Measurements from ENCODE around the gene DAPL1.

DAPL1 gene

DNA sequence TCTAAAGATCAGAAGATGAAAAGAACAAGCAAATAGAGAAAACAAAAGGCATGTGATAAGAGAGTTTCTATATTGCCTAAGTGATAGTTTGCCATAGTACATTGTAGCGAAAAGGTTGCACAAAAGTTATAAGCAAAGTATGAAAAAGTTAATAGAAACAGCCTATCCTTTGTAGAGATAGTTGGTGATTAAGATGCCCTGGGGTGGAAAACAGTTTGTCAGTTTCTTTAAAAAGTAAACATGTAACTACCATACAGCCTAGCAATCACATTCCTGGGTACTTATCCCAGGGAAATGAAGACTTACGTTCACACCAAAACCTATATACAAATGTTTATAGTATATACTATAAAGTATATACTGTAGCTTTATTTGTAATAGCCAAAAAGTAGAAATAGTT, 16.9 kb upstream of the DAPL1 start:
- no peak for DNase-seq

DNA sequence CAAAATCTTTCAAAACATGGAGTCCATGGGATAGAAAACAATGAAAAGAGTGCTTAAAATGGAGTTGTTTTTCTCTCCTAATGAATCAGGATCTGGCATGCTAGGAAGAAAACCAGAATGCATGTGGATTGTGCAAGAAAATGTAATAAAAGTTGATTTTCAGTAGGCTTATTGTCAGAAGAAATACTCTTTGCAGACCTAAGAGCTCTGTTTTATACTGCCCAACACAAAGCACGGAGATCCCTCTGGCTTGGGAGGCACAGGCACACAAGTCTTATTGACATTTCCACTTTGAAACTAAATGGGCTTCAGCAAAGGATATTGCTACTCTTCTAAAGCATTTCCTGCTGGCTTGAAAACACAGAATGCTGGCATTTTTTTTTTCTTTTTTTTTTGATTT, 15.5 kb upstream of the DAPL1 start:
- no peak for DNase-seq

DNA sequence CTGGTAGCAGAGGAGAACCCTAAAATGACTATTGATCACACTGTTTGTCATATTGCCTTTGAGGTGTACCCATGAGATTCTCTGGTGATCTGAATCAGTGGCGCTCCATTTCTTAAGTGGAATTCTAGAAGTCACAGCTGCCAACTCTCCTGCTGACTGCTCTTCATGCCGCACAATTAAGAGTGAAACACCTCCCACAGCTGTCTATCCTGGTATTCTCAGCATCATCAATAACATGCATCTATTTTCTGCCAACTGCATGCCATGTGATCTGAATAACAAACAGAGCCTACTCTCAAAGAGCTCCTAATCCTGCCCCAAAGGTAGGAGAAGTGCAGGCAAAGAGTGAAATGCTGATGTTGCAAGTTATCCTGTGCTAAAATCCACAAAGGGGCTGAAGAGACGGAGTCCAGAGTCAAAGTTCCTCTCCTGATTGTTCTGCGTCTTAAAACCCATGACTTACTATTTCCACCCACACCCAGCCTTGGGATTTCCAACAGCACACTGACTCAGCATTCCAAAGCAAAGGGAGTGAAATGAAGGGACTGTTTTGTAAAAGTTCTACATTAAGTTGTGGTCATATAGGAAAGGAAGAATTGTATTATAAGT, 13.7 kb upstream of the DAPL1 start:
- no peak for DNase-seq

DNA sequence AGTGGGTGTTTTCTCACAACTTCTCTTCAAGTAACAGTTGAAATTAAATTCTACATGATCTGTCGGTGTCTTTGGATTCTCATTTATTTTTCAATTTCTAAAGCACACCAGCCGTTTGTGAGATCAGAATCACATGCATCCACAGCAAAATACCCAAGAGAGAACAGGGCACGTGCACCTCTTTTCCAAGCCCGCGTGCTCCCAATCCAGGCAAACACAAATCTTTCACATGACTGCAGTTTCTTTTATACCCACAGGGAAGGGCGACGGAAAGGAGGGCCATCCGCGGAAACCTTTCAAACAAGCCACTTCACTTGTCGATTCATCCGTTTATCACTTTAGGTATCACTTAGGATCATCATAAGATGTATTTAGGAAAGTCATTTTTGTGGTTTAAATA, 13.0 kb upstream of the DAPL1 start:
- no peak for DNase-seq

DNA sequence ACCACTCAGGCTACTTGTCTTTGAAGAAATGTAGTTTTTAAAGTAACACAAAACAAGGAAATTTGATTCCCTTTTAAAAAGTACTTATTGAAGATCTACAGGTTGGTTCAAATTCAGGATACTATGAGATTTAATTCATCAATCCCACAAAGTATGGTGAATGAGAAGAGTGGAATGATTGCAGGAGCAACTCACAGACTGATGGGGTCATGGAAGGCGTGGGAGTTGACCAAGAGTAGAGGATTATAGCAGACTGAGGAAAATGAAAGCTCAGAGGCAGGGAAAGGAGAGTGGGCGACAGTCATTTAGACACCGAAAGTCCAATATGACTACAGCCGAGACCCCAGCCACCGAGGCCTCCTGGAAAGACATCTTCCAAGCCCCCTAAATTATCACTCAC, 12.5 kb upstream of the DAPL1 start:
- DNase-seq = no peak

DNA sequence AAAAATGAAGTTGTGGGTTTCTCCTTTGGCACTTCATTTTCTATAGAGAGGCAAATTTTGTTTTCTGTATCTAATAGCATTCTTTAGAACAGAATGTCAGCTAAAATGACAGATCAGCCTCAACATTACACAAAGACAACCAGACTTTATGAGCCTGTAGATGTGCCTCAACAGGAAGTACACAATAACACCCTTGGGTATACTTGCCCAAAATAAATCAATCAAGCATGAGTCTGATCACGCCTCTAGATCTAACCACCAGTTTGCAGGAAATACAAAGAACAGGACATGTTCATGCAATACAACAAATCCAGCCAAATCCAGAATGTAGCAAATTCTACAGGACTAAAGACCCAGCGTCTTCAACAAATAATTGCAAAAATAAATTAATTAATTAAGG, 11.2 kb upstream of the DAPL1 start:
- DNase-seq = no peak

DNA sequence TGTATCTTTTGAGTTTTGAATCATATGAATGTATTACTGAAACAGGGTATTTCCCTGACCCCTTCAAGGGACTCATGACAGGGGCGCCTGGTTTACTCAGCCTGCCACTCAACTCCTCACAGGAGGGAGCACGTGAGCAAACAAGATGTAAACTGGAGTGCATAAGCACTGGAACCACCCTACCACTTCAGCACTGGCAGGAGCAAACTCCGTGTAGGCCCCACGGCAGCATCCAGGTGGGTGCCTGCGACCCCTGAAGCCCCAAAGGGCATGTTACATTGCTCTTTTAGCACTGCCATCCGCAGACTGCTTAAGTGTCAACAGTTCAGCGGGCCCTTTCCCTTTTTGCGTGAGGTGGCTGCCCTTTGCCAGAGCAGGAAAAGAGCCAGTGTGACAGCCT, 8.2 kb upstream of the DAPL1 start:
- no peak for DNase-seq

DNA sequence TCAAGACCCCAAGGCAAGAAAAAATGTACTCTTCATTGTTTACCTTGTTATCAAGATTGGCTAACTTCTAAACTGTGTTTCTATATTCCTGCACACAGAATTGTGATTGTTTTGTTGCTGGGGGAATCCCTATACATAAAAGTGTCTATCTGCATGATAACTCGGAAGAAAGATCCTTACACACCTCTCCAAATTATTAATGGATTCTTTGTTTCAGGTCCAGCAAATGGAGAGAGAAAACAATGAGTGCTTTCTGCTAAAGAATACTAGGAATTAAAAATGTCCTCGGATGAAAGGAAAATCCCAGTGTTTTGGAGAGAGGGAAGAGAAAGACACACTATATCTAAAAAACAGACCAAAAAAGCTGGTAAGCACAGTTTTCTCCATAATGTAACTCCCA, 6.2 kb upstream of the DAPL1 start:
- DNase-seq = no peak

DNA sequence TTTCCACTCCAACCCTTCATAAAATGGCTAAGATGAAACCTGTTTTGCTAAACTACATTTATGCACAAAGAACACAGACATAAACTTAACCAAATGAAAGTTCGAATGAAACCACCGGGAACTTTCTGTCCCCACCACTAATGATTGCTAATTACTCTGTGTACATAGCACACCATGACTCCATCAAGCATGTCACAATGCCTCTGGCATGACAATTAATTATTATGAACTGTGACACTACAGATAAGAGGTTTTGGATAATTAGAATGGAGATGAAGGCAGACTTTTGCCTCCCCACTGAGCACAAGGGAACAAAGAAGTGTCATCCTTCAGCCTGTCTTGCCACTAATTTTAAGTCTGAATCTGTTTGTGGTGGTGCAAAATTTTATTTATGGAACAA, 1.5 kb downstream of the DAPL1 start:
- no peak for DNase-seq

DNA sequence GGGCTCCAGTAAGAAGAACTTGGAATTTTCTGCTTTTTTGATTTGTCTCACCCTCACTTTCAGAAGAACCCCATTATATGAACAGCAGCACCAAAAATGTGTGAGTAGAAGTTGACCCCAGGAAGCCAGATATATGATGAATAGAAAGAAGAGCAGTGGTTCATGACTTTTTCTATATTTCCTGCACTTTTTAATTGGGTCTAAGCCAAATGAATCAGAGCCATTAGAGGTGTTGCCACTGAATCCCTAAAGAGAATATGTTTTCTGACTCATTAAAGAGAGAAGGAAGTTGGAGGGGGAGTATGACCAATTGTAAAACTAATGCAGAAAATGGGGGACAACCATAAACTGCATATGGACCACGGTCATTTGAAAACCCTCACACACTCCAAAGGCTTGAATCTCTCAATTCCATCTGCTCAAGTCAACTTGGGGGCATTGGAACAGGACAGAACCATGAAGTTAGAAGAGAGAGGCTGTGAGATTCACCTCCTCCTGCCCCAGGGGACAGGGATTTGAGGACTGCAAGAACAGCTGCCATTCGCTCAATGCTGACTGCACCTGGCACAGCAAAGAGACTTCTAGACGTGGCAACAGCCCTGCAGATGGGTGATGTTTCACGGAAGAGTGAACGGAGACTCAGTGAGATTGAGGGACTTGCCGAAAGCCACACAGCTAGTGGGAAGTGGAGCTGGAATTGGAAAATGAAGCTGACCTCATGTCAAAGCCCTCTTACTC, 3.0 kb downstream of the DAPL1 start:
- no peak for DNase-seq

DNA sequence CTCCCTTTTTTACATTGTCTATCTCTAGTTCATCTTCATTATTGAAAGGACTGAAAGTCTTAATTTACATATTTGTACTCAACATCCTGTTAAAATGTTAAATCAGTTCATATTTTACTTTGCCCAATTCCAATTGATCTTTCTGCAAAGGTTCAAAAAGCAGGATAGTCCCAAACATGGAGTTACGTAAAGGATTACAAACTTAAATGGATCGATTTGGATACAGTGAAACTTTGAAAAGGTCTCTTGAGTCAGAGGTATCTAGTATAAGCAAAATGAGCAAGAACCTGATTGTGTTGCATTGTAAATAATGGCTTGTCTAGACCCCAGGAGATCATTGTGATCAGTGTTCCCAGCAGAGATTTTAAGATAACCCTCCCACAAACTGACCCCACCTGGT, 4.1 kb downstream of the DAPL1 start:
- DNase-seq = no peak

DNA sequence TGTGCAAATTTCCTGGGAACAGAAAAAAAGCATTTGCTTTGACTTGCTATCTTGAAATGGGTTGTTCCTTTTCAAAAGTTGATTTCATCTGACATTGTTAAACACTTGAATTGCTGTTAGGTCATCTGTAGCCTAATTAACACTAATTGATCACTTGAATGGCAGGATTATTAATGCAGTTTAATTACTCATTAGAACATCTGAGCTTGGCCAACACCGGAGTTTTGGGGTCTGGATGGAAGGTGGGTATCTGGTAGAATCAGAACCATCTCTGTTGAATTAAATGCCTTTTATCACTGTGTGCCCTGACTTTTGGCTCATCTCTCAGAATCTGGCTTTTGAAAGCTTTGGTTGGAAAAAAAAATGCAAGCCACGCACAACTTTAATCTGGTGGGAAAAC, 8.4 kb downstream of the DAPL1 start:
- DNase-seq = no peak

DNA sequence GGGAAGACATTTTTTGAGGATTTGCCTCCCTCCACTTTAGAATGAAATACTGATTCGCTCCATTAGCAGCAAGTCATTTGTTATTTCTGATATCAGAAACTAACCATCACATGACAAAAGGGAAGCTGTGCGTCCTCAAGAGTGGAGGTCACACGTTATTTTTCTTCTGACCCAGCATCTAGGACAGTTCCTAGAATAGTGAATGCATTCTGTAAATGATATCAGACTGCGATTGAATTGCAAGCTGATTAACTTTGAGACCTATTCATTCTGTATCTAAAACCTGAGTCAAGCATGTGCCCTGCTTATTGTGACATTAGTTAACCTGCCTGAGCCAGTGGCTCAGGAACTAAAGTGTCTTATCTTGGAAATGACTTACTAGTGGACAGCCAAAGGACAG, 10.1 kb downstream of the DAPL1 start:
- no peak for DNase-seq

DNA sequence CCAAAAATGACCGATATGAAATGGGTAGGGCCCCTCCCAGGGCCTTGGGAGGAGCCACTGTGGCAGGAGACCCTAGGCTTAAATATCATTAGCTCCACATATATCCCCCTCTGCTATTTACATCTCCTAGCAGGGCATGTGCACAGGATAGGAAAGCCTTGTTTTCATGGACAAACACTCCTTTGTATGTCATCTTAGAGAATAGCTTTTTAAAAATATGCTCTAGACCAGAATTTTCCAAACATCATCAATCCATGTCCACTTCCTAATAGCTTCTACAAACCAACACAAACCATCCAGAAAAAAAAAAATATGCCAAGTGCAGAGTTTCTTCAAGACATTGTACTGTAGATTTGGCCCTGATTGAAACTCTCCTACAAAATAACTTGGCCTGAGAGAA, 10.8 kb downstream of the DAPL1 start:
- no peak for DNase-seq

DNA sequence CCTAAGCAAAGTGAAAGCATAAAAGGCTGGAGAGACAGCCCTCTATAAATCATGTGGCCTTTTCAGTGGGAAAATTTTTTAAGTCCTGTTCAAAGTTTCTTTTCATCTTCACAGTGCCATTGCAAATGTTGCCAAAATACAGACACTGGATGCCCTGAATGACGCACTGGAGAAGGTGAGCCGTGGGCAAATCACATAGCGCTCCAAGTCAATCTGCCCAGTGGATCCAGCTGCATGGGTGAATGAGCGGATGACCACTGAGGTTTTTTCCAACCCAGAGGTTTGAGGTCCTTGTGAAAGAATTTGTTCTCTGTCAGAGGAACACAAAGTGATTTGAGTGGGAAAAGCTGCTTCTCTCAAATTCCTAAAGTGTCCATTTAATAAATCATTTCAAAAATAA, 11.8 kb downstream of the DAPL1 start:
- DNase-seq = no peak

DNA sequence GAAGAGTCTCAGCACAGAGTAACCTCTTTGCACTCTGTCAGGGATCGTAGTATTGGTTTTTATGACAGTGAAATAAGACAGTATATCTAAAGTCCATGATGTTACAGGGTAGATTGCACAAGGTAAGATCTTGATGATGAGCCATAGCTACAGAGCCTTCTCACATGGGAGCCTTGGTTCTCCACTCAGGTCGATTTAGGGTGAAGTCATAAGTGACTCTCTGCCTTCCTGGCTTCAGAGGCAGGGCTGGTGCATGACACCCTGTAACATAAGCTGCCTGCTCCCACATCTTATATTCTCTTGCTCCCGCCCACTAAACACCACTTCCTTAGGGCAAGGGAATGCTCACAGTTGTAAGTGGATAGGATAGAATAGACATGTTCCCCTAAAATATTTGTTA, 13.3 kb downstream of the DAPL1 start:
- no peak for DNase-seq

DNA sequence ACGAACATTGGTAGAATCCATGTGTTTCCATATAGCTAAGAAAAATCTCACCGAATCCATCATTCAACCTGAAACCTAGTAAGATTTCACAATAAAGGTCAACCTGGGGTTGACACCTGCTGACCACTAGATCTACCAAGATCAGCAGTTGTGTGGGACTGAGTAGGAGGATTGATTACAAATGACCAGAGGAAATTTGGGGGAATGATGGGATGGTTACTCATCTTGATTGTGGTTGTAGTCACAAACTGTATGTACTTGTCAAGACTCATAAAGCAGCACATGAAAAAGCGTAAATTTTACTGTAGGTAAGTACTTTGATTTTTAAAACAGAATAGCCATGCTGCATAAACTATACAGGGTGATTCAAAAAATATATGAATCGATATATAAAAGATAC, 14.7 kb downstream of the DAPL1 start:
- no peak for DNase-seq

DNA sequence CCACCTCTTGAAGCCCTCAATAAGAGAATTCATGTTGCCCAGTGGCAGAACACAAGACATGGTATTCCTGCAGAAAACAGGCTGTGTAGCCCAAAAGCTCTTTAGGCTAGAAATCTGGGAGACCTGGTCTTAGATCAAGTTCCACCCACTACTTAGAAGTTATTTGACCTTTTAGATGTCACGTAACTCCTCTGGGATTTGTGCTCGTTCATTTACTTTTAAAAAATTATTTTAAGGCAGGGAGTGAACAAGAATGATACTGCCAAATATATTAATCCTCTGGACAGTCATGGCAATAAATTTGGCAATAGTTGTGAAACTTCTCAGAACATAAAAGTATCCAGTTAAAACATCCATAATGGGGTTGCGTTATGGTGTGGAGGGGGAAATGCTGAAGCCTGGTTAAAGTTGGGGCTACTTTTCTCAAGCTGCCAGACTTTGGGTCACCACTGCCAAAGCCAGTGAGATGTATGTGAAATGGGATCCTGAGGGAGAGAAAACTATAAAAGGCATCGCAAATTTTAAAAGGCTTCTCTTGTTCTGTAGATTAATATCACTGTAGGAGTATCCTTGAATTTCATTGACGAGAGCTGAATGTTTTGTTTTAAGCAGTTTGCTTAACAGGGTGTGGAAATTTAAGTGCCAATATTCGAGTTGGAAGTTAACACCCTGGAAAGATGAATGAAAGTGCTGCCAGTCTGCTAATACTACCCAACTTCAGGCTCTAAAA, 15.8 kb downstream of the DAPL1 start:
- DNase-seq = no peak

DNA sequence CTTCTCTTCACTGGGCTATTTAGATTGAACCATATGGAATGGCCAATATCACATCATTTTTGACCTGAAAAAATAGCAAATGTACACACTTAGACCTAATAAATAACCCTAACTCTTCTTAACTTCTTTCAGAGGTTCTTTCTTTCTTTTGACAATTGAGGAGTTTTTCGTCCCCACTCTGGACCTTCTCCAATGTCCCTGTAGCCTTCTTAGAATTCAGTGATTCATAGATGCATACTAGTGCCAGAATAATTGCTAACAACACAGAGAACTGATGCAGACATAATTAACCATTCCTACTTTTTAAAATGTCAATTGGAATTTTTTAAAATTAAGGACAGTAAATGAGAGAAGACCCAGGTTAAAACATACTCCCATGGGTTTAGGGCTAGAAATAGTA, 20.0 kb downstream of the DAPL1 start:
- DNase-seq = no peak

DNA sequence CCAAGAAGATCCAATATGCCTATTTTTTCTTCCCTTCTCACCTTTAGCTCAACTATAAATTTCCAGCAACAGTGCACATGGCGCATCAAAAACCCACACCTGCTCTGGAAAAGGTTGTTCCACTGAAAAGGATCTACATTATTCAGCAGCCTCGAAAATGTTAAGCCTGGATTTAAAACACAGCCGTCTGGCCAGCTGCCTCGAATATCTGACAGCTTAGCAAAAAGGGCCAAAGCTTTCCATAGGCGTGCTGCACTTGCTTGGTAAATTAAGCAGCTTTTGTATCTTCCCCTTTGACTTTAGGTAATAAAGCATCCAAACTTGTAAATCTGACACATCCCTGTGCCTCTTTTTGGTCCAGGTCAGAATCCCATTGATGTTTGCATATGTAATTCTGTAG, 20.5 kb downstream of the DAPL1 start:
- DNase-seq = no peak

DNA sequence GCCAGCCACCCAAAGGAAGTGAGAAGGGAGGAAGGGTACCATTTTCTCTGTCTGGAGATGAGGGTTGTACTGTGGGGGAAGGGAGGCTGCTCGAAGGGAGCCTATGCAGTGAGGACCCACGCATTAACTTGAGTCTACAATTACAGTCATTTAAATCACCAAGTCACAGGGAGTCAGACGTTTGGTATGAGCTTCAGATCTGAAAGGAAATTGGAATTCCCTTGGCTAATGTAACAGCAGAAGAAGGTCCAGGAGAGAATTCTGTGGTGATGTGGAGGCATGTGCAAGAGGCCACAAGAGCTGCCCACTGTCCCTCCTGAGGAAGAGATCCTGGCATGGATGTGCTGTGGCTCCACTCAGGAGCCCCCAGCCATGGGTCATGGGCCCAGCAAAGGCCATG, 22.5 kb downstream of the DAPL1 start:
- DNase-seq = no peak

DNA sequence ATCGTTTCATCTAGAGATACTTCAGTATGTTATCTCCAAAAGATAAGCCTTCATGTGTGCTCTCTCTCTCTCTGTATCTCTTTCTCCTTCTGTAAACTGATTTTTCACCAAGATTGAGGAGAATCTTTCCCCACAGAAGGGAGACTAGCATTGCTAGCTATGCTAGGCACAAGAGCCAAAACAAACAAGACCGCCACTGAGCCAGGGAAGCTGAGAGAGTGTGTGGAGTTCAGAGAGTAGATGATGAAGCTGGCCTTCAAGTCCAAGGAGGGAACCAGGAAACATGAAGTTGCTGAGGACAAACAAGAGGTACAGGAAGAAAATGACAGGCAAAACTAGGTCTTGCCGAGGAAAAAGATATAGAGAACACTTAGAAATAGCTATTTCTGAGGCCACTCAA, 23.4 kb downstream of the DAPL1 start:
- no peak for DNase-seq

DNA sequence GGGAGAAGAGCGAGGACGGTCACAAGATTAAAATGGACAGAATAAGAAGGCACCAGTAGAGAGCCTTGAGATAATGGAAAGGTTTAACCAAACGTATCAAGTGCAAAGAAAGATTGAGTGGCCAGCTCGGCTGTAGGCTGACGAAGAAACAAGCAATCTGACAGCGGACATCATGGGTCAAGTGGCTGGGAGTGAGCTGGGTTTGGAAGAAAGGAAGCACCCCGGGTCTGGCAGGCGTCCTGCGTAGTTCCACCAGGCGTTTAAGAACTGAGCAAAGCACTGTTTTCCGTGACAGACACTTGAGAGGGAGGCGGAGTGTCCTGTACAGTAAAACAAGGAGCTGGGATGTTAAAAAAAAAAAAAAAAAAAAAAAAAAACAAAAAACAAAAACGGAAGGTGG, 27.1 kb downstream of the DAPL1 start:
- no peak for DNase-seq

DNA sequence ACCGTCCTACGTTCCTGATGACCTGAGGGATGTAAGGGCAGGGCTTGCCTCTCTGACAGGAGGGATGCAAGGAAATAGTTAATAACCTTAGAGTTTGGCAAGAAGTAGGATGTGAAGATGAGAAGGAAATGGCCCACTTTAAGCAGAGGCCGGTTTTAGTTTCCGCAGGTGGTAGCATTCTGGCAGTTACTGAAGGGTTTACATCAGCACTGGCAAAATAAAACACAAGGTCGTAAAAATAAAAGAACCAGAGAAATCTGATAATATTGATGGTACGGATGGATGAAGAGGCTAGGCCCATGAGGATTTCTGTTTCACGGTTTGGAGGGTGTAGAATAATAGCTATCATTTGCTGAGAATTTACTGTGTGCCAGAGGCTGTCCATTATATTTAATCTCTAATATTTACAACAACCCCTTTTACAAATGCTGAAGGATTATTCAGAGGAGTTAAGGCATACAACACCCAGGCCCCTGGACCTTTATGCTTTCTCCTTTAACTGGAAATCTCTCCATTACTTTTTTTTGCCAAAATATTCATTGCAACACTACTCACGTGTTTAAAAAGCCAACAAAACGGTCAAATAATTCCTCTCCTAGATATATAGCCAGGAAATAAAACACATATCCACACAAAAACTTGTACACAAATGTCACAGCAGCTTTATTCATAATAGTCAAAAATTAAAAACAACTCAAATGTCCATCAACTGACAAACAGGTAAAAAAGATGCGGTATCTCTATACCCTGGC, 28.5 kb downstream of the DAPL1 start:
- DNase-seq = no peak
